KBM-7 (cell line): ENCODE results near the gene ELFN2.

Source experiments
- DNase-seq: peaks from one replicate; pipeline ENCODE4 v3.0.0-alpha.2; 2015
- in situ Hi-C: fragments of 300-500 bp; cut with MboI; formaldehyde crosslinking; loops from 2 replicates; pipeline ENCODE4 v1.14.3; 2020; ENCODE audit warnings: low sequenced_read_pairs, low pct_unique_long_range_greater_than_20kb, mixed read lengths

Gene ELFN2

DNA sequence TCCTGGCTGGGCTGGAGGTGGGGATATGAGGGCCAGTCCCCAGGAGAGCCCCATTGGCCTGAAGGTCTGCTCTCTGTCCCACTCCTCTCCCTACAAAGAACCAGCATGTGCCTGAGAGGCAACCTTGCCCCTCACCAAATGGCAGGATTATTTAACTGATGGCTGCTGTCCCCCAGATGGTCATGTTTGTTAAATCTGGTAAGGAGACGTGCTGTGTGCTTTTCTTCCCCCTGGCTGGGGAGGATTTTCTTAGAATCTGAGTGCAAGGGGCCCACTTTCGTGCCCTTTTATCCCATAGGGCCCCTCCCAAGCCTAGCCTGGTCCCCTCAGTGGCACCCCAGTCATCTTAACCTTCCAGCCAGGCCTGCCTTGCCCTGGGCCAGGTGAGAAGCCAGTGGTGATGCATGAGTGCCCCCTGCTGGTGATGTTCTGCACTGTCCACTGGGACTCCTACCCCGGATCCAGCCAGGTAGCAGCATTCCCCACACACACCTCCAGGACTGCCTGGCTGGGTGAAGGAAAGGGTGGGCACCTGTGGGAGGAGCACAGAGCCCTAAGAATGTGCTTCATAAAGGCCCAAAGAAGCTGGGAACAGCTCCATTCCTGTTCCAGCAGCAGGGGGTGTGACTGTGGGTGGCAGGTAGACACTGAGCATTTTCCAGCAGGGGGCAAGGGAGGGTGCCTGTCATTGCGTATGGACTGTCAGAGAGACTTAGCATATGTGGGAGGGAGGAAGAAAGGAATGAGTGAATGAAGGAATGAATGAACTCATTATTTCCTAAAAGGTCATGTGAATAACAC lies 30.0 kb upstream of the ELFN2 start:
- in situ Hi-C loops: loop anchor here (10.0 kb wide), 1 partner anchor 142 kb away; no protein-coding TSS in a partner anchor
- peak; percentile 78 for DNase-seq

DNA sequence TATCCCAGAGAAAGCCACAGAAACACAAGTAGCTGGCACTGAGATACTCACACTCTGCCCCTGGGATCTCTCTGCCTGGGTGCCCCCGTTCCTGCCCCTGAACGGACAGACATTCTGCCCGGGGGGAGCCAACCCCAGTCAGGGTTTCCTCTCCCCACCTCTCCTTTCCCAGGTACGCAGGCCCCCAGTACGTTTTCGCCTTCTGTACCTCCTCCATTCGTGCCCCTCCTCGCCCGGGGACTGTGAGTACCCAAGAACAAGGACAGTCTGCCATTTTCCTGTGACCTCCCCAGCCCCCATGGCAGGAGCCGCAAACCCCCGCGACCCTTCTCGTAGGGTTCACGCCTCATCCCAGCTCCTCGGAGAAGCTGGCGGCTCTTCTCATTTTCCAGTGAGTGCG lies 29.1 kb upstream of the ELFN2 start:
- DNase-seq: no peak
- in situ Hi-C loops: loop anchor here (10.0 kb wide), 1 partner anchor 142 kb away; no protein-coding TSS in a partner anchor

DNA sequence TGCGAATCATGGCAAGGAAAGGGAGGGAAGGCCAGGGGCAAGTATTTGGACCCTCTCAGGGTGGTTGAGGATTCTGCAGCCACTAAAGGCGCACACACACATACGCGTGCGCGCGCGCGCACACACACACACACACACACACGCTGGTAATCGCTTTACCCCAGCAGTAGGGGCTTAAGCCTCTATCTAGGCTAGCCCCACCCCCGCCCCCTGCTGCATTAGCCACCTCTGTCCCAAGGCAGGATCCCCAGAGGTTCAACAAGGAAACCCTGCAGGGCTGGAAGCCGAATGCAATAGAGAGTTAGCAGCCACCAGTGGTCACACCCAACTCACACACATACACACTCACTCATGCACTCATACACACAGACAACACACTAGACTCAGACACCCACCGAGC lies 28.6 kb upstream of the ELFN2 start:
- no peak for DNase-seq
- in situ Hi-C loops: loop anchor here (10.0 kb wide), 1 partner anchor 141 kb away; no protein-coding TSS in a partner anchor

DNA sequence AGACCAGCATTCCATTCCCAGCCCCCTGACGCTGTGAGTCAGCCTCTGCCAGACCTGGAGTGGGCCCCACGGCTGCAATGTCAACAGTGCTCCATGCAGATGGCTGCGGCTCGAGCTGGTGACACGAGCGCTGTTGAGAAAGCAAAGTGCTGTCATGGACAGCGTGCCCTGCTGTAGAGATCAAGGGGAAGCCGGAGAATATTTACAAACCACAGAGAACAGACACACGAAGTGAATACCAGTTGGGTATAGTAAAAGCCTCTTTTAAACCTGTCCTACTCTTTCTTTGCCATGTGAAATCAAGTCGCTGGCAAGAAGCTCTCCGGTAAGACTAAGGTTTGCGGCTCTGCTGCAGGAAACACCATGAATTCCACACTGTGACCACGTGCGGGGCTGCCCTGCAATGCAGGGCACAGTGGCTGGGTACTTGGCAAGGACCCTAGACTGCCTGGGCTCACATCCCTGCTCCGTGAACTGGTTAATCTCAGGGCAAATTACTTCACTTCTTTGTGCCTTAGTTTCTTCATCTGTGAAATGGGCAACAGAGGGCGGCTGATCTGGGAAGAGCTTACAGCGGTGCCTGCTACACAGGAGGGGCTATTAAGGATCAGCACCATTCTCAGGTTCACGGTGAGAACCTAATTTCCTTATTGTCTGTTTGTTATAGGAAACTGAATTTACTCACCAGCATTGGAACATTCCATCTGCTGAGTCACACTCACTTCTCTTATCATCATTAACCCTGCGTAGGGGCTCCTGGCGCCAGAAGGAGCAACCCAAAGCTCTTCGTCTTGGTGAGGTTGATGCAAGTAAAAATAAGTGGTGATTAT lies 27.8 kb upstream of the ELFN2 start:
- DNase-seq: no peak

DNA sequence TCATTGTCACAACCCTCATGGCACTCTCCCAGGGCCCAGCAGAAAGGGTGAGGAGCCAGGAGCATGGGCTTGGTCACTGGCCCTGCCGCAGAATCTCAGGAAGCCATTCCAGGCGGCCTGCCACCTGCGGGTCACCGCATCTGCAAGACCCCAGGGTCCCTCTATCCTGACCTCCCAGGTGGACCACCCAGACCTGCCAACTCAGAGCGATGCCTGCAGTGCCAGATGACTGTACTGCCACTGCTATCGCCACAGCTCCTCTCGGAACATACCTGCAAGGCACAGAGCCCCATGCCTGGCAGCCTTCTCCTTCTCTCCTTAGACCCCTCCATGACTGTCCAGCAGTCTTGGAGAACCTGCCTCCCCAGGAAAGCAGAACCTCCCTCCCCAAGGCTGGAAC lies 26.4 kb upstream of the ELFN2 start:
- no peak for DNase-seq
- in situ Hi-C loops: loop anchor here (10.0 kb wide), 1 partner anchor 139 kb away; no protein-coding TSS in a partner anchor

More for the DNA sequence above, 27.8 kb upstream of the ELFN2 start:
- in situ Hi-C loops: loop anchor here (10.0 kb wide), 1 partner anchor 140 kb away; no protein-coding TSS in a partner anchor

DNA sequence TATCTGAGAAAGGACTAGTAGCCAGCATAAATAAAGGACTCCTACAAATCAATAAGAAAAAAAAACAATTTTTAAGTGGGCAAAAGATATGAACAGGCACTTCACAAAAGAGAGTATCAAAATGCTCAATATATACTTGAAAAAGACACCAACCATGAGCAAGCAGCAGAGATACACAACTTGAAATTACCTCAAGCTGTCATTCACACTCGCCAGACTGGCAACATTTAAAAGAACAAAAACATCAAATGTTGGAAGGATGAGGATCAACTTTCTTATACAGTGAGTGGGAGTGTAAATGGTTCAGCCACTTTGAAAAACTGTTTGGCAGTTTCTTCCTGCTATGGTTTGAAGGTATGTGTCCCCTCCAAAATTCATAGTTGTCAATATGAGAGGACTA lies 23.9 kb upstream of the ELFN2 start:
- DNase-seq: no peak
- in situ Hi-C loops: loop anchor here (10.0 kb wide), 1 partner anchor 136 kb away; no protein-coding TSS in a partner anchor

DNA sequence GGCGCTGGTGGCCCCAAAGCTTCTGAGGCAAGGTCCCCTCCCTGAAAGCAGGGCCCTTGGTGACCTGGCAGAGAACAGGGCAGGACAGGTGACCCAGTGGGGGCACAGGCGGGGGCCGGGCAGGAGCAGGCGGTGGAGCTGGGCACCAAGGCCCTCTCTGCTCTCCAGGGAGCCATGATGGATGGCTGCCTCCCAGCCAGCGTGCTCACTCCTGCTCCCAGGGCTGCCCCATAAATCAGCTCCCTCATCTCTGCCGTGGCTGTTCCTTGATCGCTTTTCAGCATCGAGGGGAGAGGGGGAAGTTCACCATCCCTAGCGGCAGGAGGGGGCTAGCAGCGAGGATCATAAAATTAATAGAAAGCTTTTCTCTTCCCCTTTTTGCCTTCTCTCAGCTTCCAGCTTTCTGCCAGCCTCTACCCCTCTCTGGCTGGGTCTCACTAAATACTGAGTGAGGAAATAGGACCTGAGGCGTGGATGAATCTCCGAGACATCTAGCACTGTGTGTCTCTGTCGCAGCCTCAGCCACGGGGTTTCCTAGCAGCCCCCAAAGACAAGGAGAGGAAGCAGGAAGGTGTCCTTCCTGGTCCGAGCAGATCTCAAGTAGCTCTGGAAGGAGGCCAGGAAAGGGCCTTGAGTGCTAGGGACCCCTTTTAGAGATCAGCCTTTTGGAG lies 22.2 kb upstream of the ELFN2 start:
- in situ Hi-C loops: loop anchor here (10.0 kb wide), 1 partner anchor 135 kb away; no protein-coding TSS in a partner anchor
- peak; percentile 69 for DNase-seq

DNA sequence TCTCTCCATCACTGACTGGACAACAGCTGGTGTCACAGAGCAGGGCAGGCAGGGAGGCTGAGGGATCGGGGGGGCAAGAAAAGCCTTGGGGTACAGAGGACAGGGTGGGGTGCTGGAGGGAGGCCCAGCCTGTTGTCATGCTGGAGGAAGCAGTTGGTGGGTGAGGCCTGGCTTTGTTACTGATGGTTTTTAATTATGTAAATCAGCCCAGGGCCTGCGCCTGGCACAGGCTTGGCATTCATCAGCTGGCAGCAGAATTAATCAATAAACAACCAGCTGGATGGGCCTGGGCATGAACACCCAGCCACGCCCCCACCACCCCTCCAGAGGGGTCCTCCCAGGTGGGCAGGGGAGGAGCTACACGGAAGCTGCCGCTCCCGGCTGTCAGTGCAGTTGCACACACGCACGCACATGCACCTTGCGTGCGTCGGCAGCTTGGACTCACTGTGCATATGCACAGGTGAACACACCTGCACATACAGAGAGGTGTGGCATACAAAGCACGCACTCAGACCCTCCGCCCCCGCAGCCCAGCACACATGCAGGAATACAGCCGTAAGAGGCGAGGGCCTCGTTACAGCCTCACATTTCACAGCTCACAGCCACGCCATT lies 21.3 kb upstream of the ELFN2 start:
- no peak for DNase-seq
- in situ Hi-C loops: no loop called here

DNA sequence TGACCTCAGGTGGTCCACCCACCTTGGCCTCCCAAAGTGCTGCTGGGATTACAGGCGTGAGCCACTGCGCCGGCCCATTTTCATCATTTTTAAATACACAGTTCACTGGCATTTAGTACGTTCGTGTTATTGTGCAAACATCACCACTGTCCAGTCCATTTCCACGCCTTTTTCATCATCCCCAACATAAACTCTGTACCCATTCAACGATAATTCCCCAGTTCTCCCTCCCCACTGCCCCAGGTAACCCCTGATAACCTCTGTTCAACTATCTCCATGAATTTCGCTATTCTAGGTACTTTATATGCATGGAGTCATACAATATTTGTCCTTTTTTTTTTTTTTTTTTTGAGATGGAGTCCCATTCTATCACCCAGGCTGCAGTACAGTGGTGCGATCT lies 18.2 kb upstream of the ELFN2 start:
- no peak for DNase-seq
- in situ Hi-C loops: no loop called here

DNA sequence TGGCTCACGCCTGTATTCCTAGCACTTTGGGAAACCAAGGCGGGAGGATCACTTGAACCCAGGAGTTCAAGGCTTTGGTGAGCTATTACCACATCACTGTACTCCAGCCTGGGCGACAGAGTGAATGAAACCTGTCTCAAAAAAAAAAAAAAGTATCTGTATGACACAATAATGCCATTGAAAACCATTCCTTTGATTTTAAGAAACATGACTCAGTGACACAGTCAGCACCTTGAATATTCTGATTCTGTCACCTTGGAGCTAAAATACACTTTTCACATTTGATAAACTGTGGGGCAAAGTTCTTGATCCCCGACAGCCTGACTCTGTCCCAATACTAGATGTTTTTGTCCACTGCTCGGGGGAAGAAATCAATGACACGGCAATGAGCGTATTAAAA lies 16.7 kb upstream of the ELFN2 start:
- in situ Hi-C loops: no loop called here
- DNase-seq: no peak

DNA sequence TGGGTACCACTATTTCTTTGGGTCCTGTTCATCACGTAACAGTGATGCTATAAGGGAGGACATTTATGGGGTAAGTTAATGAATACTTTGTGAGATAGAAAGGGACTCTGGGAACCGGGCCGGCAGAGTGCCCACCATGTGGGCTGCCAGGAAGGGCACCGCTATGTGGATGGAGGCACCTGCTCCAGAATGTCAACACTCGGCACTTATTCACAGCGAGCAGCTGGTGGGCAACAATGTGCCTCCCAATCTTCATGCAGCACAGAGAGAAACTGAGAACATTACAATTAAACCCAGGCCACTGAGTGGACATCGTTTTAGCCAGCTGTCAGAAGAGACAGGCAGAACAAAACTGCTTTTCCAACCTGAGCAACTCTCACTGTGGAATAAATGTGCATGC lies 15.8 kb upstream of the ELFN2 start:
- in situ Hi-C loops: no loop called here
- no peak for DNase-seq

DNA sequence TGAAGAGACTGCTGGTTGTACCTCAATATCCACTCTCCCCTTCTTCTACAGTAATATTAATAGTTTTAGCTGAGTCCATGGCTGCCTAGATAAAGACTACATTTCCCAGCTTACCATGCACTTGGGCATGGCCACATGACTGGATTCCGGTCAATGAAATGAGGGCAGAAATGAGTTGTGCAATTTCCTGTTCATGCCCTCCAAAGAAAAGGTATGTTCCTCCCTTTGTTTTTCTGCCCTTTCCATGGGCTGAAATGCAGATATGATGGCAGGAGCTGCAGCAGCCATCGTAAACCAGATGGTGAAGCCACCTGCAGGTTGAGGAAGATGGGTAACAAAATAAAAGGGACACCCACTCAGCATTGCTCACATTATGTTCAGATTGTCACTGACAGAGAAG lies 15.3 kb upstream of the ELFN2 start:
- in situ Hi-C loops: no loop called here
- peak; percentile 44 for DNase-seq

DNA sequence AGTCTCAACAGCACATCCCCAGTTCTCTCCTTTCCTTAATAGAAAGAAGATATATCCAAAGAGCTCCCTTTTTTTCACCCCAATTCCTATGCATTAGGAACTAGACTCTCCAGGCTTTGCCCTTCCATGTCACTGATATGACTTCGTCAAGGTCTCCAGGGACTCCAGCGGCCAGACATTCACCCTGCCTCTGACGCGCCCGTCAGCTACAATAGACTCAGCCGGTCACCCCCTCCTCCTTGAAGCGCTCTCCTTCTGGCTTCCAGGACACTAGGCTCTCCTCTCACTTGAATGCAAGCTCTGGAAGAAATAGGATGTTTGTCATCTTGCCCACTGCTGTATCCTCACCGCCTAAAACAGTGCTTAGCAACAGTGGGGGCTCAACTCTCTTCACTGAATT lies 14.9 kb upstream of the ELFN2 start:
- in situ Hi-C loops: no loop called here
- DNase-seq: no peak

DNA sequence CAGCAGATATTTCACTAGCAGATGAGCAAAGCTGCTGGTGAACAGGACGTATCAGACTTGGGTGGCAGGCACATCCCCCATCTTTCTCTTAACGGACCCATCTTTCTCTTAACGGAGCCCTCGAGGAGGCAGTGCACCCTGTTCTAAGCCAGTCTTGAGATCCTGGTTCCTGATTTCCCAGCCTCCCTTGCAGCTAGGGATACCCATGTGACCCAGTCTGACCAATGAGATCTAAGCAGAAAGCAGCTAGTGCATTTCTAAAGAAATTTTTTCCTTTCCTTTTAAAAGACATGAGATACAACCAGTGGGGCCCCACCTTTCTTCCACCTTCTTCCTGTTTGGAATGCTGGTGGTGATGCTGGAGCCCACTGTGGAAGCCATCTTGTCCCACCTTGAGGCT lies 13.6 kb upstream of the ELFN2 start:
- DNase-seq: no peak
- in situ Hi-C loops: no loop called here

DNA sequence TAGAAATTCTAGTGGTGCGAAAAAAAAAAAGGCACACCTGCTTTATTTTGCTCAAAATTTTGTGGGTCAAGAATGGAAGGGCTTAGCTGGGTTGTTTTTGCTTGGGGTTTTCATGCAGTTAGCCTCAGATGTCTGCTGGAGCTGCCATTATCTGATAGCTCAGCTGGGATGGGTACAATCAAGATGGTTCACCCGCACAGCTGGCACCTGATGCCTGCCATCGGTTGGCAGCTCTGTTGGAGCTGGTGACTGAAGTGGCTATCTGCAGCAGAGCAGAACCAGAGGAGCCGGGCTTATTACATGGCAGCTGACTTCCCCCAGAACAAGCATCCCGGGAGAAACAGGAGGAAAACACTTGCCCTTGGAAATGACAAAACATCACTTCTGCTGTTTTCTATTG lies 12.1 kb upstream of the ELFN2 start:
- DNase-seq: no peak
- in situ Hi-C loops: no loop called here

DNA sequence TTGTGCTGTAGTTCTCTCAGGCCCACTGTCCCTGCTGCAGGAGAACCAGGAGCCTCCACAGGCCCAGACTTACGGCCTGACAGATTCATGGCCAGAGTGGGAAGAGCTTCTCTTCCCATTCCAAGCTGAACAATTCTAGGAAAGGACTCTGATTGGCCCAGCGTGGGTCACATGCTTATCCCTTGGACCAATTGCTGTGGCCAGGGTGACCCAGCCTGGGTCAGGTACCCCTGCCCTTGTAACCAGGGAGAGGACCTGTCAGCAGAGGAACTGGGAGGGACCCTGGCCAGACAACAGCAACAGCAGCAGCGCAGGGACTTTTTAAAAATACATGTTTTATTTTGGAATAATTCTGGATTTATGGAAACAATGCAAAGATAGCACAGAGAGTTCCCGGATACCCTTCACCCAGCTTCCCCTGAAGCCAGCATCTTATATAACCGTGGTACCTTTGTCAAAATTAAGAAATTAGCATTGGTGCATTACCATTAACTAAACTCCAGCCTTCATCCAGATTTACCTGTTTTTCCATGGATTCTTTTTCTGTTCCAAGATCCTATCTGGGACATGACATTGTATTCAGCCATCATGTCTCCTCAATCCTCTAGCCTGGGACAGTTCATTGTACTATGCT lies 8.8 kb upstream of the ELFN2 start:
- in situ Hi-C loops: no loop called here
- DNase-seq: no peak

DNA sequence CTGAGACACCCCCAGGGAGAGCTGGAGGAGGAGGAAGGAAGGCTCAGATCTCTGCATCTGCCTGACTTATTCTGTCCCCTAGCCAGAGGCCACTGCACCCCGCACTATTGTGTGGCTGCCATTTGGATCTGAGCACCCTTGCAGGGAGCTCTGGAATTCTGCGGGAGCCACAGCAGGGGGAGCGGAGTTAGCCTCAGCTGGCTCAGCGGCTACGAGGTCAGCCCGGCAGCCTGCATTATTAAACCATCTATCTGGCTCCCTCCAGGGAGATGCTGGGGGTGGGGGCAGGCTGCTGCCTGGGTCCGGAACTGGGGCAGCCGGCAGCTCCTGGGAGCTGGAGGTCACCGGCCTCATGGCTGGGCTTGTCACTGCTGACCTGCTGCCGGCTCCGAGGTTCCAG lies 6.5 kb upstream of the ELFN2 start:
- in situ Hi-C loops: no loop called here
- no peak for DNase-seq

DNA sequence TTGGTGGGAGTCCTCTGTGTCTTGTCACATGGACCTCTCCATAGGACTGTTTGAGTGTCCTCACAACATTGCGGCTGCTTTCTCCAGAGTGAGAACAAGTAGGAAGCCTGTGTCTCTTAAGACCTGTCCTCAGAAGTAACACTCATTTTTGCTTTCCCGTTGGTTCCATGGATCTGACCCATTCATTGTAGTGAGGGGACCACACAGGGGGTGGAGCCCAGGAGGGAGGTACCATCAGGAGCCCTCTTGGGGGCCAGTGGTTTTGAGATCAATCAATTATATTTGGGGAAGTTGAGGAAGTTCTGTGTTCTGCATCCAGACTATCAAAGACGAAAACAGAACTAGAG lies 5.4 kb upstream of the ELFN2 start:
- in situ Hi-C loops: no loop called here
- DNase-seq: no peak
